HepG2 (cell line): ENCODE results near the gene METTL26. TPM values are rescaled to one million over a fixed set of nuclear protein-coding genes. Genes with fewer than 3 reads are reported as not detected.

Source experiments
- ATF7 ChIP-seq, 2 experiments: fragments of 450-650 bp in 1 of 2; sonication (generic) in 1 of 2; formaldehyde crosslinking in 1 of 2; IDR thresholded peaks; 2 replicates each; pipeline versions ENCODE4 v1.4.0 to v1.6.1; 2016 to 2020; ENCODE audit warnings: antibody characterized with exemption in 1 of 2, mild to moderate bottlenecking in 1 of 2, missing genetic modification reagents in 1 of 2
- ETV5 ChIP-seq: IDR thresholded peaks from 2 replicates; pipeline ENCODE4 v1.6.1; 2018; ENCODE audit warnings: missing biosample characterization, missing genetic modification reagents, inconsistent platforms, borderline replicate concordance
- HIVEP1 ChIP-seq: sonication (generic); formaldehyde crosslinking; IDR thresholded peaks from 2 replicates; pipeline ENCODE4 v1.4.0; 2020; ENCODE audit warnings: mild to moderate bottlenecking, missing genetic modification reagents
- HOXA3 ChIP-seq: sonication (generic); formaldehyde crosslinking; IDR thresholded peaks from 2 replicates; pipeline ENCODE4 v1.5.0; 2020; ENCODE audit warnings: missing genetic modification reagents
- MBD4 ChIP-seq: IDR thresholded peaks from 2 replicates; pipeline ENCODE4 v1.6.1; 2012; ENCODE audit warnings: low read length, inconsistent platforms, borderline replicate concordance
- SUZ12 ChIP-seq: fragments of 150-350 bp; IDR thresholded peaks from 2 replicates; pipeline ENCODE4 v1.6.1; 2014; ENCODE audit warnings: low read depth, low read length
- TCF7L2 ChIP-seq: IDR thresholded peaks from 2 replicates; pipeline ENCODE4 v1.6.1; 2011; ENCODE audit warnings: mild to moderate bottlenecking, low read depth, low read length, moderate library complexity
- ZNF207 ChIP-seq: fragments of 450-650 bp; IDR thresholded peaks from 2 replicates; pipeline ENCODE4 v1.6.1; 2016; ENCODE audit warnings: antibody characterized with exemption, borderline replicate concordance
- ZNF343 ChIP-seq: sonication (generic); formaldehyde crosslinking; IDR thresholded peaks from 2 replicates; pipeline ENCODE4 v1.4.0; 2020; ENCODE audit warnings: mild to moderate bottlenecking, missing genetic modification reagents
- ZNF432 ChIP-seq: sonication (generic); formaldehyde crosslinking; IDR thresholded peaks from 2 replicates; pipeline ENCODE4 v1.5.0; 2020; ENCODE audit warnings: missing genetic modification reagents, mild to moderate bottlenecking, borderline replicate concordance
- ZNF616 ChIP-seq: sonication (generic); formaldehyde crosslinking; IDR thresholded peaks from 2 replicates; pipeline ENCODE4 v1.5.0; 2020; ENCODE audit warnings: low read depth, mild to moderate bottlenecking, missing genetic modification reagents
- polyA plus RNA-seq, 8 experiments: library from polyadenylated mRNA; depleted of rRNA in 3 of 8; stranded (reverse) in 7 of 8; unstranded in 1 of 8; fragments of >200 nt; fragmentation: Illumina TruSeq in 4 of 8; extraction: Trizol in 4 of 8; gene quantifications; 2 replicates each; pipeline versions ENCODE4 v1.2.1 to v1.2.3, GENCODE V29; 2011 to 2016; ENCODE audit warnings: low read depth in 4 of 8, missing spikeins in 1 of 8, mixed read lengths in 1 of 8; ENCODE audit not compliant: insufficient read depth in 1 of 8
- total RNA-seq, 5 experiments: library from RNA; depleted of rRNA; stranded (reverse); fragments of >200 nt; fragmentation: Illumina TruSeq; extraction: Trizol; gene quantifications; 2 replicates each; pipeline ENCODE4 v1.2.3, GENCODE V29; 2016; ENCODE audit warnings: low read depth in 1 of 5
- TF ChIP-seq, protein P1 (sequence below): sonication (generic); formaldehyde crosslinking; IDR thresholded peaks from 2 replicates; pipeline ENCODE4 v1.4.0; 2020; ENCODE audit warnings: missing genetic modification reagents
- TF ChIP-seq, protein P2 (sequence below): sonication (generic); formaldehyde crosslinking; IDR thresholded peaks from 2 replicates; pipeline ENCODE4 v1.5.0; 2020; ENCODE audit warnings: missing genetic modification reagents
- TF ChIP-seq, protein P3 (sequence below): sonication (generic); formaldehyde crosslinking; IDR thresholded peaks from 2 replicates; pipeline ENCODE4 v1.4.0; 2020; ENCODE audit warnings: missing genetic modification reagents
- TF ChIP-seq, protein P4 (sequence below): sonication (generic); formaldehyde crosslinking; IDR thresholded peaks from 2 replicates; pipeline ENCODE4 v1.4.0; 2020; ENCODE audit warnings: missing genetic modification reagents
- TF ChIP-seq, protein P5 (sequence below): sonication (generic); IDR thresholded peaks from 2 replicates; pipeline ENCODE4 v1.6.1; 2016; ENCODE audit warnings: low read depth, borderline replicate concordance

The METTL26 gene
- total and polyA plus RNA-seq, 2 of the 13 experiments (the other 11 are each of a cell fraction or from before 2014, with no cell fraction given), result 65.5 to 70.1 TPM

DNA sequence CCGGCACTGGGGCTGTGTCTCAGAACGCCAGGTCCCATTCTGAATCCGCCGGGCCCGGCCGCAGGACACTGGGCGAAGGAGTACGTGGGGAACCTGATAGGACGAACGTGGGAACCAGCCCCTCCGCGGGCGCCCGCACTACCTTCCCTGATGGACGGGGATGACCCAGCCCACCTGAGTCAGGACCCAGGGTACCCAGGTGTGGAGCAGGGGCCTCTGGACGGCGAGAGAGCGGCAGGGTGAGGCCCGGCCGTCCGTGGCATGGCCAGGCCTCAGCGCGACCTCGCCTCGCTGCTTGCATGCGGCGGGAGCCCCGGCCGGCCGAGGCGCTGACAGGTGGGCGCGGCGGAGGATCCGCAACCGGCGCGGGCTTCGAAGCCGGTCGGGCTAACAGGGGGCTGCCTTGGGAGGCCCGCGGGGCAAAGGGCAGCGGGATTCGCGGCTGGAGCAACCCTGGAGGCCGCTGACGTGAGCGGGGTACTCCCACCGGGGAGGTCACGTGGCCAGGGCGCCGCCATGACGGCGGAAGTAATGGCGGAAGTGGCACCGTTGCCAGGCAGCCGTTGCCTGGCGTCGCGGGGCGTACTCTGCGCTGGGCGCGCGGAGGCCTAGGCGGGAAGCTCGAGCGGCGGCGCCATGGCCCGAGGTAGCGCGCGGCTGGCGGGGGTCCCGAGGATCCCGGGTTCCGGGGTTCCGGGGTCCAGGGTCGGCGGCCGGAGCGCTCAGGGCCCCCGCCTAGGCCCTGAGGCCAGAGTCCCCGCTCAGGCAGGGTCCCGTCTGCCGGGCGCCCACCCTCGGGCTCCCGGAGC, 12.9 kb upstream of the METTL26 start, which contains the start of gene WDR90 (continued):
- TF ChIP-seq, protein P1, sequence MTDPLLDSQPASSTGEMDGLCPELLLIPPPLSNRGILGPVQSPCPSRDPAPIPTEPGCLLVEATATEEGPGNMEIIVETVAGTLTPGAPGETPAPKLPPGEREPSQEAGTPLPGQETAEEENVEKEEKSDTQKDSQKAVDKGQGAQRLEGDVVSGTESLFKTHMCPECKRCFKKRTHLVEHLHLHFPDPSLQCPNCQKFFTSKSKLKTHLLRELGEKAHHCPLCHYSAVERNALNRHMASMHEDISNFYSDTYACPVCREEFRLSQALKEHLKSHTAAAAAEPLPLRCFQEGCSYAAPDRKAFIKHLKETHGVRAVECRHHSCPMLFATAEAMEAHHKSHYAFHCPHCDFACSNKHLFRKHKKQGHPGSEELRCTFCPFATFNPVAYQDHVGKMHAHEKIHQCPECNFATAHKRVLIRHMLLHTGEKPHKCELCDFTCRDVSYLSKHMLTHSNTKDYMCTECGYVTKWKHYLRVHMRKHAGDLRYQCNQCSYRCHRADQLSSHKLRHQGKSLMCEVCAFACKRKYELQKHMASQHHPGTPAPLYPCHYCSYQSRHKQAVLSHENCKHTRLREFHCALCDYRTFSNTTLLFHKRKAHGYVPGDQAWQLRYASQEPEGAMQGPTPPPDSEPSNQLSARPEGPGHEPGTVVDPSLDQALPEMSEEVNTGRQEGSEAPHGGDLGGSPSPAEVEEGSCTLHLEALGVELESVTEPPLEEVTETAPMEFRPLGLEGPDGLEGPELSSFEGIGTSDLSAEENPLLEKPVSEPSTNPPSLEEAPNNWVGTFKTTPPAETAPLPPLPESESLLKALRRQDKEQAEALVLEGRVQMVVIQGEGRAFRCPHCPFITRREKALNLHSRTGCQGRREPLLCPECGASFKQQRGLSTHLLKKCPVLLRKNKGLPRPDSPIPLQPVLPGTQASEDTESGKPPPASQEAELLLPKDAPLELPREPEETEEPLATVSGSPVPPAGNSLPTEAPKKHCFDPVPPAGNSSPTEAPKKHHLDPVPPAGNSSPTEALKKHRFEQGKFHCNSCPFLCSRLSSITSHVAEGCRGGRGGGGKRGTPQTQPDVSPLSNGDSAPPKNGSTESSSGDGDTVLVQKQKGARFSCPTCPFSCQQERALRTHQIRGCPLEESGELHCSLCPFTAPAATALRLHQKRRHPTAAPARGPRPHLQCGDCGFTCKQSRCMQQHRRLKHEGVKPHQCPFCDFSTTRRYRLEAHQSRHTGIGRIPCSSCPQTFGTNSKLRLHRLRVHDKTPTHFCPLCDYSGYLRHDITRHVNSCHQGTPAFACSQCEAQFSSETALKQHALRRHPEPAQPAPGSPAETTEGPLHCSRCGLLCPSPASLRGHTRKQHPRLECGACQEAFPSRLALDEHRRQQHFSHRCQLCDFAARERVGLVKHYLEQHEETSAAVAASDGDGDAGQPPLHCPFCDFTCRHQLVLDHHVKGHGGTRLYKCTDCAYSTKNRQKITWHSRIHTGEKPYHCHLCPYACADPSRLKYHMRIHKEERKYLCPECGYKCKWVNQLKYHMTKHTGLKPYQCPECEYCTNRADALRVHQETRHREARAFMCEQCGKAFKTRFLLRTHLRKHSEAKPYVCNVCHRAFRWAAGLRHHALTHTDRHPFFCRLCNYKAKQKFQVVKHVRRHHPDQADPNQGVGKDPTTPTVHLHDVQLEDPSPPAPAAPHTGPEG (CRISPR knock-in tag), result 0 out of 2 replicates have a peak, but pooled peaks have one; percentile 49
- TF ChIP-seq ATF7 (IDR thresholded peaks at IDR 0.05) (no peak), ATF7 (CRISPR knock-in tag; IDR thresholded peaks at IDR 0.05) (no peak), HOXA3 (CRISPR knock-in tag) (peak; percentile 98), ZNF432 (CRISPR knock-in tag) (no peak), ZNF616 (CRISPR knock-in tag) (peak; percentile 95; the same call in 1 of the 2 replicates), SUZ12 (no peak), ZNF343 (CRISPR knock-in tag) (peak; percentile 87; the same call in 1 of the 2 replicates), ZNF207 (no peak), MBD4 (no peak), HIVEP1 (peak; percentile 99), ETV5 (CRISPR knock-in tag) (peak; percentile 85), TCF7L2 (no peak)
- TF ChIP-seq, protein P2, sequence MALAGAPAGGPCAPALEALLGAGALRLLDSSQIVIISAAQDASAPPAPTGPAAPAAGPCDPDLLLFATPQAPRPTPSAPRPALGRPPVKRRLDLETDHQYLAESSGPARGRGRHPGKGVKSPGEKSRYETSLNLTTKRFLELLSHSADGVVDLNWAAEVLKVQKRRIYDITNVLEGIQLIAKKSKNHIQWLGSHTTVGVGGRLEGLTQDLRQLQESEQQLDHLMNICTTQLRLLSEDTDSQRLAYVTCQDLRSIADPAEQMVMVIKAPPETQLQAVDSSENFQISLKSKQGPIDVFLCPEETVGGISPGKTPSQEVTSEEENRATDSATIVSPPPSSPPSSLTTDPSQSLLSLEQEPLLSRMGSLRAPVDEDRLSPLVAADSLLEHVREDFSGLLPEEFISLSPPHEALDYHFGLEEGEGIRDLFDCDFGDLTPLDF (CRISPR knock-in tag), result peak; percentile 91
- TF ChIP-seq, protein P3, sequence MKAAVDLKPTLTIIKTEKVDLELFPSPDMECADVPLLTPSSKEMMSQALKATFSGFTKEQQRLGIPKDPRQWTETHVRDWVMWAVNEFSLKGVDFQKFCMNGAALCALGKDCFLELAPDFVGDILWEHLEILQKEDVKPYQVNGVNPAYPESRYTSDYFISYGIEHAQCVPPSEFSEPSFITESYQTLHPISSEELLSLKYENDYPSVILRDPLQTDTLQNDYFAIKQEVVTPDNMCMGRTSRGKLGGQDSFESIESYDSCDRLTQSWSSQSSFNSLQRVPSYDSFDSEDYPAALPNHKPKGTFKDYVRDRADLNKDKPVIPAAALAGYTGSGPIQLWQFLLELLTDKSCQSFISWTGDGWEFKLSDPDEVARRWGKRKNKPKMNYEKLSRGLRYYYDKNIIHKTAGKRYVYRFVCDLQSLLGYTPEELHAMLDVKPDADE (CRISPR knock-in tag), result no peak
- TF ChIP-seq, protein P4, sequence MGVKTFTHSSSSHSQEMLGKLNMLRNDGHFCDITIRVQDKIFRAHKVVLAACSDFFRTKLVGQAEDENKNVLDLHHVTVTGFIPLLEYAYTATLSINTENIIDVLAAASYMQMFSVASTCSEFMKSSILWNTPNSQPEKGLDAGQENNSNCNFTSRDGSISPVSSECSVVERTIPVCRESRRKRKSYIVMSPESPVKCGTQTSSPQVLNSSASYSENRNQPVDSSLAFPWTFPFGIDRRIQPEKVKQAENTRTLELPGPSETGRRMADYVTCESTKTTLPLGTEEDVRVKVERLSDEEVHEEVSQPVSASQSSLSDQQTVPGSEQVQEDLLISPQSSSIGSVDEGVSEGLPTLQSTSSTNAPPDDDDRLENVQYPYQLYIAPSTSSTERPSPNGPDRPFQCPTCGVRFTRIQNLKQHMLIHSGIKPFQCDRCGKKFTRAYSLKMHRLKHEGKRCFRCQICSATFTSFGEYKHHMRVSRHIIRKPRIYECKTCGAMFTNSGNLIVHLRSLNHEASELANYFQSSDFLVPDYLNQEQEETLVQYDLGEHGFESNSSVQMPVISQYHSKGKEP (CRISPR knock-in tag), result no peak
- TF ChIP-seq, protein P5, sequence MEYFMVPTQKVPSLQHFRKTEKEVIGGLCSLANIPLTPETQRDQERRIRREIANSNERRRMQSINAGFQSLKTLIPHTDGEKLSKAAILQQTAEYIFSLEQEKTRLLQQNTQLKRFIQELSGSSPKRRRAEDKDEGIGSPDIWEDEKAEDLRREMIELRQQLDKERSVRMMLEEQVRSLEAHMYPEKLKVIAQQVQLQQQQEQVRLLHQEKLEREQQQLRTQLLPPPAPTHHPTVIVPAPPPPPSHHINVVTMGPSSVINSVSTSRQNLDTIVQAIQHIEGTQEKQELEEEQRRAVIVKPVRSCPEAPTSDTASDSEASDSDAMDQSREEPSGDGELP, result peak; percentile 65; the same call in 1 of the 2 replicates
